OCI-LY1 (cell line): ENCODE measurements around the gene UTS2B.

ENCODE experiments used
- H2AFZ ChIP-seq: fragments of 200-600 bp; sonication (generic), shearing (Covaris generic); 2 replicates; pipeline ENCODE4 v1.6.0; 2014; ENCODE audit warnings: antibody characterized with exemption, mild to moderate bottlenecking, low read length
- H3F3A ChIP-seq: fragments of 200-600 bp; sonication (generic), shearing (Covaris generic); 2 replicates; pipeline ENCODE4 v1.6.0; 2014; ENCODE audit warnings: mild to moderate bottlenecking, antibody characterized with exemption, low read length, moderate library complexity; ENCODE audit not compliant: insufficient read depth
- H3K27ac ChIP-seq: fragments of 200-600 bp; sonication (generic); 2 replicates; pipeline ENCODE4 v1.5.1; 2014; ENCODE audit warnings: low read length, mixed run types, mild to moderate bottlenecking, low read depth; ENCODE audit not compliant: poor library complexity, severe bottlenecking
- H3K27me3 ChIP-seq: fragments of 200-600 bp; sonication (generic); 2 replicates; pipeline ENCODE4 v1.6.0; 2014; ENCODE audit warnings: antibody characterized with exemption, mild to moderate bottlenecking, low read length, moderate library complexity; ENCODE audit not compliant: insufficient read depth
- H3K36me3 ChIP-seq: fragments of 200-600 bp; sonication (generic); 2 replicates; pipeline ENCODE4 v1.6.1; 2014; ENCODE audit warnings: mild to moderate bottlenecking, antibody characterized with exemption, low read length, moderate library complexity, mixed read lengths; ENCODE audit not compliant: insufficient read depth
- H3K4me1 ChIP-seq: fragments of 200-600 bp; sonication (generic); 2 replicates; pipeline ENCODE4 v1.5.1; 2014; ENCODE audit warnings: mild to moderate bottlenecking, low read length, moderate library complexity; ENCODE audit not compliant: insufficient read depth, severe bottlenecking
- H3K4me2 ChIP-seq: fragments of 200-600 bp; sonication (generic), shearing (Covaris generic); 2 replicates; pipeline ENCODE4 v1.6.1; 2014; ENCODE audit warnings: low read length
- H3K4me3 ChIP-seq: fragments of 200-600 bp; sonication (generic); 2 replicates; pipeline ENCODE4 v1.5.1; 2014; ENCODE audit warnings: low read length, low read depth, mild to moderate bottlenecking, mixed read lengths; ENCODE audit not compliant: poor library complexity, severe bottlenecking
- H3K79me2 ChIP-seq: fragments of 200-600 bp; shearing (Covaris generic); 2 replicates; pipeline ENCODE4 v1.6.1; 2016; ENCODE audit warnings: mixed run types, low read length, mixed read lengths; ENCODE audit not compliant: insufficient read depth
- H3K9ac ChIP-seq: fragments of 200-600 bp; sonication (generic), shearing (Covaris generic); 2 replicates; pipeline ENCODE4 v1.6.1; 2014; ENCODE audit warnings: mild to moderate bottlenecking, low read length, mixed read lengths
- H3K9me2 ChIP-seq: fragments of 200-600 bp; sonication (generic), shearing (Covaris generic); 2 replicates; pipeline ENCODE4 v1.6.1; 2014; ENCODE audit warnings: low read depth, mild to moderate bottlenecking, low read length, mixed read lengths
- H3K9me3 ChIP-seq: fragments of 200-600 bp; shearing (Covaris generic); 2 replicates; pipeline ENCODE4 v1.6.1; 2014; ENCODE audit warnings: low read length, mixed read lengths
- H4K20me1 ChIP-seq: fragments of 200-600 bp; sonication (generic), shearing (Covaris generic); 2 replicates; pipeline ENCODE4 v1.6.0; 2016; ENCODE audit warnings: mild to moderate bottlenecking, low read length; ENCODE audit not compliant: insufficient read depth
- CTCF ChIP-seq: fragments of 200-600 bp; sonication (generic), shearing (Covaris generic); IDR thresholded peaks from 2 replicates; pipeline ENCODE4 v1.5.1; 2017; ENCODE audit warnings: mild to moderate bottlenecking, antibody characterized with exemption, low read length, moderate library complexity, mixed read lengths
- EZH2 ChIP-seq: fragments of 200-600 bp; sonication (generic), shearing (Covaris generic); IDR thresholded peaks from 2 replicates; pipeline ENCODE4 v1.8.0; 2017; ENCODE audit warnings: borderline replicate concordance, mixed run types, mild to moderate bottlenecking, antibody characterized with exemption, low read length, moderate library complexity, mixed read lengths

The UTS2B gene

GRCh38 chr3:191331388-191331787 lies 1.1 kb upstream of the UTS2B start:
- H3K27ac ChIP-seq = no peak overlapping the region
- no peak overlapping the region for H3K9ac ChIP-seq
- no peak overlapping the region for H2AFZ ChIP-seq
- no peaks in the 10 kb centered on the region for H3K9me2 ChIP-seq
- H3K9me3 ChIP-seq = no peaks in the 10 kb centered on the region
- no peaks in the 10 kb centered on the region for H3K27me3 ChIP-seq
- H3K36me3 ChIP-seq = no peaks in the 10 kb centered on the region
- no peaks in the 10 kb centered on the region for H3F3A ChIP-seq
- no peak for TF ChIP-seq CTCF
- TF ChIP-seq EZH2 = no peak
- H3K4me1 ChIP-seq = no peaks in the 10 kb centered on the region
- H3K79me2 ChIP-seq = no peaks in the 10 kb centered on the region
- H3K4me3 ChIP-seq = no peak overlapping the region
- no peak overlapping the region for H3K4me2 ChIP-seq
- no peaks in the 10 kb centered on the region for H4K20me1 ChIP-seq

GRCh38 chr3:191330530-191331048 lies 263 bp upstream of the UTS2B start:
- H3K4me3 ChIP-seq = no peak overlapping the region
- H3K79me2 ChIP-seq = no peaks in the 10 kb centered on the region

GRCh38 chr3:191328962-191329653 lies 1.2 kb downstream of the UTS2B start, which contains the start of gene CCDC50:
CCDC50 (plus strand) TSS chr3:191329394; CDS start chr3:191329675, 281 bp downstream.
- no peaks in the 10 kb centered on the region for H3K4me1 ChIP-seq
- H3K4me3 ChIP-seq = no peak within 1 kb of the TSS
- no peak within 1 kb of the TSS for H3K4me2 ChIP-seq
- H3K36me3 ChIP-seq = no peaks in the 10 kb centered on the region
- no peaks in the 10 kb centered on the region for H3K27me3 ChIP-seq
- no peaks in the 10 kb centered on the region for H3K9me3 ChIP-seq
- H3K9me2 ChIP-seq = no peaks in the 10 kb centered on the region
- no peak within 1 kb of the TSS for H3K9ac ChIP-seq
- no peaks in the 10 kb centered on the region for H4K20me1 ChIP-seq
- H3F3A ChIP-seq = no peaks in the 10 kb centered on the region
- no peaks in the 10 kb centered on the region for H3K79me2 ChIP-seq
- TF ChIP-seq CTCF = no peak
- no peak for TF ChIP-seq EZH2
- no peak within 1 kb of the TSS for H3K27ac ChIP-seq
- H2AFZ ChIP-seq = no peak within 1 kb of the TSS

More at GRCh38 chr3:191330530-191331048, 263 bp upstream of the UTS2B start:
- H3K9me2 ChIP-seq = no peaks in the 10 kb centered on the region
- H2AFZ ChIP-seq = no peak overlapping the region
- no peak for TF ChIP-seq EZH2
- no peak for TF ChIP-seq CTCF
- H3K4me2 ChIP-seq = no peak overlapping the region
- no peaks in the 10 kb centered on the region for H3K9me3 ChIP-seq
- H3F3A ChIP-seq = no peaks in the 10 kb centered on the region
- no peaks in the 10 kb centered on the region for H3K27me3 ChIP-seq
- H3K4me1 ChIP-seq = no peaks in the 10 kb centered on the region
- H3K36me3 ChIP-seq = no peaks in the 10 kb centered on the region
- H4K20me1 ChIP-seq = no peaks in the 10 kb centered on the region
- H3K27ac ChIP-seq = no peak overlapping the region
- H3K9ac ChIP-seq = no peak overlapping the region
